Measurements from ENCODE around the gene ALDH7A1.

Gene ALDH7A1

DNA sequence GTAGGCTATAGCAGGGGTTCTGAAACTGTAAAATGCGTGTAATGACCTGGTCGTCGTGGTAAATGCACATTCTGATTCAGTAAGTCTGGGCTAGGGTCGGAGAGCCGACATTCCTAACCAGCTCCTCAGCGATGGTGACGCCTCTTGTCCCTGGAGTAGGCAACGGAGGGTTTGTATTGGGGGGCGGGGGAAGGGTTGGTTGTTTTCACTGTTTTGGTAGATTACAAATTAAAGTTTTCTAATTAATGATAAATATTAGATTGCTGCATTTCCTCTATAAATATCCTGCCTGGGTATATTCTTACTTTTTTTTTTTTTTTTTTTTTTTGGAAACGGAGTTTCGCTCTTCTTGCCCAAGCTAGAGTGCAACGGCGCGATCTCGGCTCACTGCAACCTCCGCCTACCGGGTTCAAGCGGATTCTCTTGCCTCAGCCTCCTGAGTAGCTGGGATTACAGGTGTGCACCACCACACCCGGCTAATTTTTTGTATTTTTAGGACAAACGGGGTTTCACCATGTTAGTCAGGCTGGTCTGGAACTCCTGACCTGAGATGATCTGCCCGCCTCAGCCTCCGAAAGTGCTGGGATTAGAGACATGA, 566 bp upstream of the ALDH7A1 start:
- TF ChIP-seq, protein P1, sequence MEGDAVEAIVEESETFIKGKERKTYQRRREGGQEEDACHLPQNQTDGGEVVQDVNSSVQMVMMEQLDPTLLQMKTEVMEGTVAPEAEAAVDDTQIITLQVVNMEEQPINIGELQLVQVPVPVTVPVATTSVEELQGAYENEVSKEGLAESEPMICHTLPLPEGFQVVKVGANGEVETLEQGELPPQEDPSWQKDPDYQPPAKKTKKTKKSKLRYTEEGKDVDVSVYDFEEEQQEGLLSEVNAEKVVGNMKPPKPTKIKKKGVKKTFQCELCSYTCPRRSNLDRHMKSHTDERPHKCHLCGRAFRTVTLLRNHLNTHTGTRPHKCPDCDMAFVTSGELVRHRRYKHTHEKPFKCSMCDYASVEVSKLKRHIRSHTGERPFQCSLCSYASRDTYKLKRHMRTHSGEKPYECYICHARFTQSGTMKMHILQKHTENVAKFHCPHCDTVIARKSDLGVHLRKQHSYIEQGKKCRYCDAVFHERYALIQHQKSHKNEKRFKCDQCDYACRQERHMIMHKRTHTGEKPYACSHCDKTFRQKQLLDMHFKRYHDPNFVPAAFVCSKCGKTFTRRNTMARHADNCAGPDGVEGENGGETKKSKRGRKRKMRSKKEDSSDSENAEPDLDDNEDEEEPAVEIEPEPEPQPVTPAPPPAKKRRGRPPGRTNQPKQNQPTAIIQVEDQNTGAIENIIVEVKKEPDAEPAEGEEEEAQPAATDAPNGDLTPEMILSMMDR (IDR thresholded peaks at IDR 0.05; ENCODE audit: control insufficient read depth, extremely low read depth, insufficient read depth): no peak

DNA sequence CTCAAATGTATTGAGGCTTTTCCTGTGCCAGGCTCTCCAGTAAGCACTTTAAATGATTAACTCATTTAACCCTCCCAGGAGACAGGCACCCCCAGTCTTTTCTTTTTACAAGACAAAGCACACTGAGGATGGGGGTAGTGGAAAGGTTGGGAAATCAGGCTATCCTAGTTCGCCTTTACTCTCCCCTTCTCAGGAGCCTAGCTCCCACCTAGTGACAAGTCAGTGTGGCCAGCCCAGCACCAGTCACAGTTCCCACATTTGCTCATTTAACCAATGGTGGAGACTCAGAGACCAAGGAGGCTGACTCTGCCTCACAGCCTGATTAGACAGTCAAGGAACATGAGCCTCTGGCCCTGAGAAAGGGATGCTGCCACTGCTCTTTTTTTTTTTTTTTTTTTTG, 3.5 kb downstream of the ALDH7A1 start:
- no peak for DNase-seq (ENCODE audit: low read depth)
- H3K4me3 ChIP-seq (ENCODE audit: low read depth, low read length): no peak overlapping the region
- TF ChIP-seq, protein P1 (IDR thresholded peaks at IDR 0.05; ENCODE audit: control insufficient read depth, extremely low read depth, insufficient read depth): no peak

More for the DNA sequence above, 566 bp upstream of the ALDH7A1 start:
- H3K4me3 ChIP-seq (ENCODE audit: low read depth, low read length): no peak overlapping the region
- DNase-seq (ENCODE audit: low read depth): no peak

DNA sequence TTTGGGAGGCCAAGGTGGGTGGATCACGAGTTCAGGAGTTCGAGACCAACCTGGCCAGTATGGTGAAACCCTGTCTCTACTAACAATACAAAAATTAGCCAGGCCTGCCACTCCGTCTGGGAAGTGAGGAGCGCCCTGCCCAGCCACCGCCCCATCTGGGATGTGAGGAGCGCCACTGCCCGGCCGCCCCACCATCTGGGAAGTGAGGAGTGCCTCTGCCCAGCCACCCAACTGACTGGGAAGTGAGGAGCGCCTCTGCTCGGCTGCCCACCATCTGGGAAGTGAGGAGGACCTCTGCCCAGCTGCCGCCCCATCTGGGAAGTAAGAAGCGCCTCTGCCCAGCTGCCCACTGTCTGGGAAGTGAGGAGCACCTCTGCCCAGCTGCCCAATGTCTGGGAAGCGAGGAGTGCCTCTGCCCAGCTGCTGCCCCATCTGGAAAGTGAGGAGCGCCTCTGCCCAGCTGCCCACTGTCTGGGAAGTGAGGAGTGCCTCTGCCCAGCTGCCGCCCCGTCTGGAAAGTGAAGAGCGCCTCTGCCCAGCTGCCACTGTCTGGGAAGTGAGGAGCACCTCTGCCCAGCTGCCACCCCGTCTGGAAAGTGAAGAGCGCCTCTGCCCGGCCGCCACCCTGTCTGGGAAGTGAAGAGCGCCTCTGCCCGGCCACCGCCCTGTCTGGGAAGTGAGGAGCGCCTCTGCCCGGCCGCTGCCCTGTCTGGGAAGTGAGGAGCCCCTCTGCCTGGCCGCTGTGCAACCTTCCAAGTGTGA, 5.3 kb downstream of the ALDH7A1 start:
- no peak overlapping the region for H3K4me3 ChIP-seq (ENCODE audit: low read depth, low read length)
- DNase-seq (ENCODE audit: low read depth): no peak
- TF ChIP-seq, protein P1 (IDR thresholded peaks at IDR 0.05; ENCODE audit: control insufficient read depth, extremely low read depth, insufficient read depth): no peak

DNA sequence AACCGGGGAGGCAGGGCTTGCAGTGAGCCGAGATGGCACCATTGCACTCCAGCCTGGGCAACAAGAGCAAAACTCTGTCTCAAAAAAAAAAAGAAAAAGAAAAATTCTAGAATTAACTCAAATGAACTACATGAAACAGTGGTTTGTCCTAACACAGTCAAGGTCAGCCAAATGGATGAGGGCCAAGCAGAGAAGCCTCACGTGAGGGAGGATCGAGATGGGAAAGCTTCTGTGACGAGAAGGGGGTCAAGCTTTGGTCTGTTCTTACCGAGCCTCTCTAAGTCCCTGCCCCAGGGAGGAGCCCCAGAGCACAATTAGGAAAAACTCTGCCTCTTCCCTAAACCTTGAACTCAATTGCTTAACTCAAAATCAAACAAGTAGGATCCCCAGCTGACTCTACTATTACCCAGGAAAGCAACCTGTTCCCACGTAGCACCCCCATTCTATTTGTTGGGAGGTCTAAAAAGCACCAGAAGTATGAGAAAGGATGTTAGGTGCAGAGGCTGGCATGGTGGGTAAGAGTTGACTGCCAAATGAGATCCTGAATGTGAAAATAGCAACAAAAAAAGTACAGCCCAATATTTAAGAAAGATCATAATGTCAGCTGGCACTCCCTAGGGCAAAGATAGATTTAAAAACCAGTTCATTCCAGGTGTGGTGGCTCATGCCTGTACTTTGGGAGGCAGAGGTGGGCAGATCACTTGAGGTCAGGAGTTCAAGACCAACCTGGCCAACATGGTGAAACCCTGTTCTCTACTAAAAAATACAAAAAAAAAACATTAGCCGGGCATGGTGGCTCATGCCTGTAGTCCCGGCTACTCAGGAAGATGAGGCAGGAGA, 7.2 kb downstream of the ALDH7A1 start:
- no peak overlapping the region for H3K4me3 ChIP-seq (ENCODE audit: low read depth, low read length)
- TF ChIP-seq, protein P1 (IDR thresholded peaks at IDR 0.05; ENCODE audit: control insufficient read depth, extremely low read depth, insufficient read depth): no peak

DNA sequence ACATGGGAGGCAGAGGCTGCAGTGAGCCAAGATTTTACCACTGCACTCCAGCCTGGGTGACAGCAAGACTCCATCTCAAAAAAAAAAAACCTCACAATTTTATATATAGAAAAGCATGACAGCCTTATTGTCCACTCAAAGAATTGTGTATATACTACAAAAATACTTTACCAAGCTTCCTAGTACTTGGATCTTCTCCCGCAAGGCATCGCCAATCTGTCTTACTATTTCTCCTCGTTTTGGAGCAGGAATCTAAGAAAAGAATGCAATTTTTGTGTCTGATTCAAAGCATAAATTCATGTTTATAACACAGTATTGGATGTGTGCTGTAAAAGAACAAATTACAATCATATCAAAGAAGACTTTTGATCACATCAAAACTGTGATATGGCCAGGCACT, 11.3 kb downstream of the ALDH7A1 start:
- TF ChIP-seq, protein P1 (IDR thresholded peaks at IDR 0.05; ENCODE audit: control insufficient read depth, extremely low read depth, insufficient read depth): no peak
- no peak overlapping the region for H3K4me3 ChIP-seq (ENCODE audit: low read depth, low read length)
- no peak for DNase-seq (ENCODE audit: low read depth)

More for the DNA sequence above, 7.2 kb downstream of the ALDH7A1 start:
- DNase-seq (ENCODE audit: low read depth): no peak

DNA sequence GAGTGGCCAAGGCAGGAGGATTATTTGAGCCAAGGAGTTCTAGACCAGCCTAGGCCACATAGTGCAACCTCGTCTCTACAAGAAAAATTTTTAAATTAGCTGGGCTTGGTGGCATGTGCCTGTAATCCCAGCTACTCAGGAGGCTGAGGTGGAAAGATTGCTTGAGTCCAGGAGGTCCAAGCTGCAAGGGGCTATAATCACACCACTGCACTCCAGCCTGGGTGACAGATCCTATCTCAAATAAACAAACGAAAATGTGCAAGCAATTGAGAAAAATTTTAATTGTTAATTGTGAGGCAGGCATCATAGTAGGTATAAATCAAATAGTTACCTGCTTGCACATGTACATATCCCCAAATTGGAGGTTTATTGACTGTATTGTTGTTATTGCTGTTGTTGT, 15.3 kb downstream of the ALDH7A1 start:
- TF ChIP-seq, protein P1 (IDR thresholded peaks at IDR 0.05; ENCODE audit: control insufficient read depth, extremely low read depth, insufficient read depth): no peak
- DNase-seq (ENCODE audit: low read depth): no peak
- no peak overlapping the region for H3K4me3 ChIP-seq (ENCODE audit: low read depth, low read length)

Data from LNCaP clone FGC (cell line).